Measurements from ENCODE around the gene WDR49.

Gene WDR49

GRCh38 chr3:167483708-167484475 is 169.8 kb downstream of the WDR49 start:
- DNase-seq, result no peak

GRCh38 chr3:167481164-167481563 is 172.6 kb downstream of the WDR49 start:
- DNase-seq, result no peak

- no peak for DNase-seq
Measured at GRCh38 chr3:167480748-167481147, 173.0 kb downstream of the WDR49 start.

GRCh38 chr3:167473863-167474262 is 179.9 kb downstream of the WDR49 start, which contains the start of gene SERPINI2:
Gene SERPINI2, minus strand, starts transcription at chr3:167474042. Its CDS starts 2,208 bp downstream, at chr3:167471834.
- DNase-seq, result no peak

DNA sequence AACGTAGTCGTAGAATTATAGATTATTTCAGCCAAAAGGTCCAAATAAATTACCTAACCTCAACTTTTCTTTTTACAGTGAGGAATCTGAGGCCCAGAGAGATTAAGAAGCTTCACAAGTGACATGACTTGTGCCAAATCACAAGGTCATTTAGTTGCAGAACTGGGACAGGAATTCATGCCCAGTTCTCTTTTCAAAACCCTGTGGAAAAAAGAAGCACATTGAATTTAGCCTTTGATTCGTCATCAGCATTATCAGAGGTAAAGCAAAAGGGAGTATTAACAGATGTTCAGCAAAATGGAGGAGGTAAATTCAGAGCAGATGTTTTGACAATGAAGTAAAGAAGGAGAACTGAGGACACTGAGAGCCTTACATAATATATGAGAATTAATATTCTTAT is 184.4 kb downstream of the WDR49 start:
- DNase-seq, result no peak

DNA sequence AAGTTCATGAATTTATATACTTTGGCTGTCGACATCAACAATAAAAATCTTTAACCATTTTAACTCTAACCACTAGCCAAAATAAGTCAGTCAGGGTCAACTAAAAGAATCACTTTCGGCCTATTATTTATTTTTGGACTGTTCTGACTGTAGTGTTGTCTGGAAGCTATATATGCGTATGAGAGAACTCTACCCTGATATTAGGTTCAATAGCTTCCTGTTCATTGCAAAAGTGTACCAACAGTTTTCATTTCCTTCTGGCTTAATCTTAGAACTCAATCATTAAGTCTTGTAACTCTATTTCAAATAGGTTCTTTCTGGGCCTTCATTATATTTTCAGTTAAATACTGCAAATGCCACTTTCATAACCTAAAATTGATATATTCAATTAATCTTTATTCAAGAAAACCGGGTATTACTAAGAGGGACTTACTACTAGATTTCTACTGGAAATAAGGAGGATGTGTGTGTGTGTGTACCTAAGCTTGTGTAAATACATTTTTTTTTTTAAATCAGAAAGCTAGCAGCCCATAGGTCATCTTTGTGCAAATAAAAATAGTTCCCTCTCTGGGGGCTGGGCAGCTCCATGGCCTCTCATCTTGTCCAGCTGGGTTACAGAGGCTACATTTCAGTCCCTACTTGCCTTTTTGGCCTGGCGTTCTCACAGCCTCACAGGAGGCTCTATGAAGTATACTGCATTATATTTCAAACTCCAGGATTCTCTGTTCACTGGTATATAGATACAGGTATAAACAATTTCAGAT is 185.7 kb downstream of the WDR49 start:
- no peak for DNase-seq

GRCh38 chr3:167466966-167467365 is 186.8 kb downstream of the WDR49 start:
- no peak for DNase-seq

- no peak for DNase-seq
Measured at GRCh38 chr3:167456157-167456799, 197.5 kb downstream of the WDR49 start.

- DNase-seq, result no peak
Measured at GRCh38 chr3:167453815-167454214, 199.9 kb downstream of the WDR49 start.

GRCh38 chr3:167451282-167451681 is 202.5 kb downstream of the WDR49 start:
- DNase-seq, result no peak

GRCh38 chr3:167450675-167451074 is 203.1 kb downstream of the WDR49 start:
- DNase-seq, result no peak

DNA sequence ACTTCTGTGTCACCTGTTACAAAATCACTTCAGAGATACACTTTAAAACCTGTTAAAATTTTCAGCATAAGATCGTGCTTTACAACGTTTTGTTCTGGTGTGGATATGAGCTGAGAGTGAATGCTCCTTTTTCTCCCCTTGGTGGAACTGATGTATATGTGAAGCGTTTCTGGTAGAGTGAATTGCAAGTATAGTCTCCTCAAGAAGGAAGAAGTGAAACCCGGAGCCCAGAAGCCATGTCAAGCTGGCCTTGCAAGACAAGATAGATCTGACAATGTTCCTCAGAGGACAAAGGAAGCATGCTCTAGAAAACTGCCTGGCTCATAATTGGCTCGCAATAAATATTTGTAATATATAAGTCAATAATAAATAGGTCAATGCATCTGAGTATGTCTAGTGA is 203.5 kb downstream of the WDR49 start:
- no peak for DNase-seq

- DNase-seq, result no peak
Measured at GRCh38 chr3:167445491-167445890, 208.3 kb downstream of the WDR49 start.

GRCh38 chr3:167441256-167441655 is 212.5 kb downstream of the WDR49 start:
- no peak for DNase-seq

GRCh38 chr3:167437428-167438139 is 216.2 kb downstream of the WDR49 start:
- DNase-seq, result no peak

All from NCI-H2029 (cell line).